Hematopoietic multipotent progenitor cell treated with erythropoietin and hydrocortisone succinate and interleukin-3 and kit ligand, for 6 days (in vitro differentiated cells): ENCODE measurements around the gene ZNF497.
"Not testable (repeated sequence)": the region's sequence is repeated elsewhere in the genome, so short reads cannot be mapped to it uniquely, and the experiment has no call there.

ENCODE experiments used
- DNase-seq: peaks from one replicate; pipeline ENCODE4 v3.0.0-alpha.2; 2015

Gene ZNF497

GRCh38 chr19:58346961-58347929 lies 15.3 kb downstream of the ZNF497 start:
- peak; percentile 58 for DNase-seq

GRCh38 chr19:58345558-58345957 lies 17.0 kb downstream of the ZNF497 start:
- DNase-seq: no peak

GRCh38 chr19:58338825-58339558 lies 23.6 kb downstream of the ZNF497 start:
- DNase-seq: no peak

GRCh38 chr19:58338336-58338735 lies 24.2 kb downstream of the ZNF497 start:
- DNase-seq: no peak

- DNase-seq: no peak
These were observed 25.7 kb downstream of the ZNF497 start for GRCh38 chr19:58336820-58337219.

GRCh38 chr19:58336216-58336615 lies 26.3 kb downstream of the ZNF497 start:
- DNase-seq: no peak

GRCh38 chr19:58335630-58336029 lies 26.9 kb downstream of the ZNF497 start:
- no peak for DNase-seq

GRCh38 chr19:58334691-58335249 lies 27.8 kb downstream of the ZNF497 start:
- no peak for DNase-seq

- DNase-seq: no peak
These were observed 29.9 kb downstream of the ZNF497 start for GRCh38 chr19:58332697-58333096.

GRCh38 chr19:58330458-58330857 lies 32.1 kb downstream of the ZNF497 start:
- peak; percentile 44 for DNase-seq

GRCh38 chr19:58328999-58329398 lies 33.6 kb downstream of the ZNF497 start:
- DNase-seq: peak; percentile 72

GRCh38 chr19:58326914-58327726 lies 35.4 kb downstream of the ZNF497 start, which contains the start of gene ZSCAN22:
ZSCAN22 (plus strand) TSS chr19:58326994; CDS start chr19:58334803, 7,809 bp downstream.
- DNase-seq: peak; percentile 98

- DNase-seq: no peak
These were observed 36.0 kb downstream of the ZNF497 start for GRCh38 chr19:58326501-58326913.

GRCh38 chr19:58325311-58326022 lies 37.1 kb downstream of the ZNF497 start:
- no peak for DNase-seq

GRCh38 chr19:58319241-58319640 lies 43.3 kb downstream of the ZNF497 start:
- no peak for DNase-seq

GRCh38 chr19:58318297-58318696 lies 44.3 kb downstream of the ZNF497 start:
- no peak for DNase-seq

GRCh38 chr19:58317476-58318072 lies 45.0 kb downstream of the ZNF497 start:
- peak; percentile 87 for DNase-seq

- DNase-seq: no peak
These were observed 47.0 kb downstream of the ZNF497 start for GRCh38 chr19:58315580-58315979.

- DNase-seq: no peak
These were observed 51.1 kb downstream of the ZNF497 start for GRCh38 chr19:58311345-58311865.

- not testable (repeated sequence) for DNase-seq
These were observed 51.9 kb downstream of the ZNF497 start for GRCh38 chr19:58310685-58311084.

- no peak for DNase-seq
These were observed 54.8 kb downstream of the ZNF497 start for GRCh38 chr19:58307736-58308135.
